Endothelial cell of umbilical vein (primary cell): ENCODE measurements around the gene DRD1. TPM values are rescaled to one million over a fixed set of nuclear protein-coding genes. Genes with fewer than 3 reads are reported as not detected.
"Not testable (repeated sequence)": the region's sequence is repeated elsewhere in the genome, so short reads cannot be mapped to it uniquely, and the experiment has no call there.

ENCODE experiments used
- BruUV-seq: library from RNA; stranded (reverse); fragments of 400-500 nt; replicated peaks from 2 replicates; lab custom pipeline; 2021; lab: Mats Ljungman, UMichigan
- CTCF ChIA-PET: fragments of 300-600, 350-600 bp; sonication (Branson Sonifier 250); formaldehyde crosslinking; loops from one replicate; lab custom pipeline; 2021; ENCODE audit warnings: antibody characterized with exemption, inconsistent platforms; lab: Charles Lee
- POLR2A ChIA-PET: fragments of 300-600, 350-600 bp; sonication (Branson Sonifier 250); formaldehyde crosslinking; loops from one replicate; lab custom pipeline; 2021; ENCODE audit warnings: antibody characterized with exemption, inconsistent platforms; lab: Charles Lee
- DNase-seq: peaks from one replicate; pipeline ENCODE4 v3.0.0-alpha.2; 2011; ENCODE audit warnings: low read depth, low spot score
- FAIRE-seq: peaks from 2 replicates; lab custom pipeline; 2011; peaks lifted over from hg19 to GRCh38; lab: Jason Lieb, UNC
- H2AFZ ChIP-seq: 2 replicates; pipeline ENCODE4 v1.6.0; 2012; ENCODE audit warnings: low read depth, low read length, control low read depth, inconsistent platforms
- H3K27ac ChIP-seq: 2 replicates; pipeline ENCODE4 v1.5.1; 2011; ENCODE audit warnings: low read depth, mild to moderate bottlenecking, control low read depth, low read length, moderate library complexity; ENCODE audit not compliant: insufficient read depth
- H3K27me3 ChIP-seq, 2 experiments: 2 replicates each; pipeline versions ENCODE4 v1.6.0 to v1.6.1; 2011; ENCODE audit warnings: low read length in 2 of 2, mixed read lengths in 1 of 2; ENCODE audit not compliant: control insufficient read depth in 2 of 2, insufficient read depth in 2 of 2
- H3K36me3 ChIP-seq, 2 experiments: 2 replicates in 1 of 2; 3 replicates in 1 of 2; pipeline ENCODE4 v1.5.1; 2011; ENCODE audit warnings: low read length in 2 of 2, mild to moderate bottlenecking in 1 of 2, moderate library complexity in 1 of 2; ENCODE audit not compliant: control insufficient read depth in 2 of 2, insufficient read depth in 2 of 2; ENCODE audit errors: extremely low read depth in 1 of 2
- H3K4me1 ChIP-seq: 3 replicates; pipeline ENCODE4 v1.5.1; 2011; ENCODE audit warnings: mild to moderate bottlenecking, low read length; ENCODE audit not compliant: control insufficient read depth, insufficient read depth; ENCODE audit errors: extremely low read depth
- H3K4me2 ChIP-seq: 2 replicates; pipeline ENCODE4 v1.6.1; 2011; ENCODE audit warnings: low read length, control low read depth, mixed read lengths; ENCODE audit not compliant: insufficient read depth
- H3K4me3 ChIP-seq, 3 experiments: fragments of 200-600 bp in 1 of 3; sonication (generic), shearing (Covaris generic) in 1 of 3; replicated peaks in 1 of 3; 2 replicates each; pipeline ENCODE4 v1.5.1; 2011 to 2016; ENCODE audit warnings: control low read depth in 3 of 3, low read length in 3 of 3, mild to moderate bottlenecking in 2 of 3, inconsistent platforms in 1 of 3, low read depth in 1 of 3, moderate library complexity in 1 of 3; ENCODE audit not compliant: insufficient read depth in 1 of 3
- H3K79me2 ChIP-seq: 2 replicates; pipeline ENCODE4 v1.6.0; 2012; ENCODE audit warnings: low read length, inconsistent platforms; ENCODE audit not compliant: control insufficient read depth, insufficient read depth
- H3K9ac ChIP-seq: replicated peaks from 2 replicates; pipeline ENCODE3; 2011; ENCODE audit warnings: low read length, control low read depth; ENCODE audit not compliant: insufficient read depth; ENCODE audit errors: extremely low read depth
- H3K9me1 ChIP-seq: replicated peaks from 3 replicates; pipeline ENCODE4 v1.6.0; 2011; ENCODE audit warnings: mild to moderate bottlenecking, low read length; ENCODE audit not compliant: control insufficient read depth, insufficient read depth; ENCODE audit errors: extremely low read depth
- H3K9me3 ChIP-seq: replicated peaks from 2 replicates; pipeline ENCODE4 v1.5.1; 2012; ENCODE audit warnings: low read length, inconsistent platforms; ENCODE audit not compliant: control insufficient read depth, insufficient read depth
- H4K20me1 ChIP-seq: replicated peaks from 2 replicates; pipeline ENCODE3; 2011; ENCODE audit warnings: mild to moderate bottlenecking, low read length; ENCODE audit not compliant: control insufficient read depth, insufficient read depth; ENCODE audit errors: extremely low read depth
- FOS ChIP-seq: IDR thresholded peaks from 2 replicates; pipeline ENCODE4 v1.6.1; 2011; ENCODE audit warnings: mild to moderate bottlenecking, low read length, moderate library complexity, borderline replicate concordance; ENCODE audit not compliant: insufficient read depth
- JUN ChIP-seq: IDR thresholded peaks from 2 replicates; pipeline ENCODE4 v1.6.1; 2011; ENCODE audit warnings: borderline replicate concordance, low read depth; ENCODE audit not compliant: insufficient read length, insufficient read depth
- MYC ChIP-seq: IDR thresholded peaks from one replicate; pipeline ENCODE4 v1.6.1; 2011; ENCODE audit warnings: mild to moderate bottlenecking, low read depth, low read length
- POLR2A ChIP-seq: IDR thresholded peaks from 2 replicates; pipeline ENCODE4 v1.6.1; 2012; ENCODE audit warnings: low read depth, mild to moderate bottlenecking, control low read depth, low read length
- POLR2AphosphoS5 ChIP-seq: IDR thresholded peaks from 2 replicates; pipeline ENCODE4 v1.6.1; 2012; ENCODE audit warnings: low read depth, mild to moderate bottlenecking, control low read depth, low read length, moderate library complexity; ENCODE audit not compliant: insufficient read depth
- dilution Hi-C: fragments of 300-500 bp; cut with MboI; formaldehyde crosslinking; loops from one replicate; pipeline ENCODE4 v1.15.0; 2019; ENCODE audit warnings: low sequenced_read_pairs; ENCODE audit not compliant: extremely low pct_ligation_motif_present
- intact Hi-C: fragments of 100-400 bp; cut with micrococcal nuclease; formaldehyde crosslinking; loops from one replicate; pipeline ENCODE4 v1.10.0; 2022
- polyA plus RNA-seq, 4 experiments: library from polyadenylated mRNA; depleted of rRNA in 3 of 4; stranded (reverse) in 3 of 4; unstranded in 1 of 4; fragments of >200 nt; gene quantifications; 2 replicates each; pipeline versions ENCODE4 v1.2.1 to v1.2.3, GENCODE V29; 2011 to 2012; ENCODE audit warnings: missing spikeins in 1 of 4
- total RNA-seq: library from RNA; stranded (reverse); gene quantifications from 2 replicates; pipeline ENCODE4 v1.2.3, GENCODE V29; 2021

The DRD1 gene
- total and polyA plus RNA-seq, 2 donors (not counting 3 experiments of a cell fraction or from before 2014, with no cell fraction given) = not detected

- Histone ChIP-seq H3K4me1 (no peaks in the 10 kb centered on the region), H3K9me1 (no peaks in the 10 kb centered on the region), H3K9me3 (no peaks in the 10 kb centered on the region), H3K4me3 (no peak overlapping the region), H3K36me3 (no peaks in the 10 kb centered on the region), H3K27me3 (no peaks in the 10 kb centered on the region), H3K4me2 (no peak overlapping the region), H3K27ac (no peak overlapping the region), H3K9ac (no peak overlapping the region), H4K20me1 (no peaks in the 10 kb centered on the region), H2AFZ (no peak overlapping the region), H3K79me2 (no peaks in the 10 kb centered on the region)
- dilution Hi-C loops = no loop called here
- TF ChIP-seq JUN = no peak
- TF ChIP-seq FOS = no peak
- TF ChIP-seq POLR2A = no peak
- TF ChIP-seq POLR2AphosphoS5 = no peak
- no peak for TF ChIP-seq MYC
- no TSS peak for BruUV-seq
- POLR2A ChIA-PET = no interaction called here
- CTCF ChIA-PET = interaction anchor here (1.1 kb wide), 1 partner anchor 9 kb away, joined by 5 read pairs; no protein-coding TSS in a partner anchor
- no peak for DNase-seq
- FAIRE-seq = no peak
- intact Hi-C loops = no loop called here
Observed at GRCh38 chr5:175456105-175456742, 12.2 kb upstream of the DRD1 start.

GRCh38 chr5:175454338-175454737 is 10.4 kb upstream of the DRD1 start:
- H3K4me3 ChIP-seq, H3K9ac ChIP-seq, H3K79me2 ChIP-seq, H4K20me1 ChIP-seq, BruUV-seq, dilution Hi-C loops, H3K4me1 ChIP-seq, intact Hi-C loops, H3K36me3 ChIP-seq, H3K9me1 ChIP-seq, H3K27ac ChIP-seq, H3K9me3 ChIP-seq, H2AFZ ChIP-seq, POLR2A ChIA-PET, H3K4me2 ChIP-seq, H3K27me3 ChIP-seq, DNase-seq, FAIRE-seq: not testable (repeated sequence)
- CTCF ChIA-PET = interaction anchor here (0.6 kb wide), 1 partner anchor 10 kb away, joined by 4 read pairs; no protein-coding TSS in a partner anchor
